GM18870 (cell line): ENCODE results near the gene FYB1.

Experiments
- ATAC-seq: cut with Tn5 transposase; IDR thresholded peaks from one replicate; pipeline ENCODE4 v1.9.1; 2021; ENCODE audit warnings: moderate library complexity; ENCODE audit not compliant: unreplicated experiment

FYB1 gene

GRCh38 chr5:39131210-39132127 is 87.9 kb downstream of the FYB1 start:
- no peak for ATAC-seq

GRCh38 chr5:39130716-39131115 is 88.6 kb downstream of the FYB1 start:
- ATAC-seq, result no peak

- no peak for ATAC-seq
Measured at GRCh38 chr5:39121922-39122321, 97.4 kb downstream of the FYB1 start.

- ATAC-seq, result no peak
Measured at GRCh38 chr5:39121315-39121714, 98.0 kb downstream of the FYB1 start.

- no peak for ATAC-seq
Measured at GRCh38 chr5:39120052-39120420, 99.3 kb downstream of the FYB1 start.

- ATAC-seq, result no peak
Measured at GRCh38 chr5:39119404-39120051, 99.8 kb downstream of the FYB1 start.

GRCh38 chr5:39118638-39119037 is 100.7 kb downstream of the FYB1 start:
- ATAC-seq, result no peak

GRCh38 chr5:39117401-39117800 is 102.0 kb downstream of the FYB1 start:
- ATAC-seq, result no peak

- no peak for ATAC-seq
Measured at GRCh38 chr5:39116344-39117170, 102.8 kb downstream of the FYB1 start.

- ATAC-seq, result no peak
Measured at GRCh38 chr5:39115644-39116343, 103.6 kb downstream of the FYB1 start.

GRCh38 chr5:39114155-39114554 is 105.2 kb downstream of the FYB1 start:
- ATAC-seq, result no peak

- ATAC-seq, result no peak
Measured at GRCh38 chr5:39113354-39113953, 105.9 kb downstream of the FYB1 start.

- no peak for ATAC-seq
Measured at GRCh38 chr5:39109606-39110005, 109.8 kb downstream of the FYB1 start.

GRCh38 chr5:39108987-39109386 is 110.4 kb downstream of the FYB1 start:
- no peak for ATAC-seq

- ATAC-seq, result no peak
Measured at GRCh38 chr5:39107350-39107749, 112.0 kb downstream of the FYB1 start.

GRCh38 chr5:39106322-39106721 is 113.0 kb downstream of the FYB1 start:
- no peak for ATAC-seq

- no peak for ATAC-seq
Measured at GRCh38 chr5:39104221-39104620, 115.1 kb downstream of the FYB1 start.

- ATAC-seq, result no peak
Measured at GRCh38 chr5:39102684-39103155, 116.6 kb downstream of the FYB1 start.

- ATAC-seq, result no peak
Measured at GRCh38 chr5:39100851-39101396, 118.4 kb downstream of the FYB1 start.

GRCh38 chr5:39100301-39100850 is 119.0 kb downstream of the FYB1 start:
- no peak for ATAC-seq
